ENCODE results near the gene RPL10. TPM values are rescaled to one million over a fixed set of nuclear protein-coding genes. Genes with fewer than 3 reads are reported as not detected.

RPL10 gene
- total and polyA plus RNA-seq, 4 experiments from 2014 or later = 4,018 to 5,740 (median 5,272) TPM

DNA sequence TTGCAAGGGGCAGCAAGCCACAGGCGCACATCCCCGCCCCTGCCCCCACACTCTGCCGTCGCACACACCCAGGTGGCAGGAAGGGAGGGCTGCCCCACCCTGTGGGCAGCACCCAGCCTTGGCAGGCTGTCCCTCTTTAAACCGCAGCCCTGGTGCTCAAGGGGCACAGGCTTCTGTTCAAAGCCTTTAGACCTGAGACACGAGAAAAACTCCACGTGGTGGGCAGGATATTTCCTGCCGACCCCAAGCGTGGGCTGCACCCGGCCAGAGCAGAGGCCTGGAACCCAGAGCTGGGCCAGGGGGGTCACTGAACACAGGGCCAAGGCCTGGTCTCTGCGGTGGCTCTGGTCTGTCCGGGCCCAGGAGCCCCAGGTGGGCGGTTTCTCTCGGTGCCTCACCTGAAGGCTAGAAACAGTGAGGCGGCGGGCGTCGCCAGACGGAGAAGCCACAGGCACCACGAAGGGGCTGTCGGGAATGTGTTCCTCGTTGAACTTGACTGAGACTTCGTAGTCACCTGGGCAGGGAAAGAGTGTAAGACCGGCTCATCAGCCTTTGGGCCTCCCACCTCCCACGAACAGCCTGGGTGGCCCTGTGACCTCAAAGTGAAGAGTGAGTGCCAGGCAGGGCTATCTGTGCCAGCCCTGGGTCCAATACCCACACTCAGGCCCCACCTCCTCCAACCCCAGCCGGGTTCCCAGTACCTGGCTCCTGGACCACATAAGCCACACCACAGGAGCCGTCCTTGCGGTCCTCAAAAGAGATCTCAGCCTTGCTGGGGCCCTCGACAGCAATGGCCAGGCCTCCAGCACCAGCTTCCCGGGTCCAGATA, 46.8 kb upstream of the RPL10 start:
- H3K36me3 Mint-ChIP-seq = peaks cover 3 to 37% of the 10 kb centered on the region in 2 donors
- Histone ChIP-seq H3K4me3 (ENCODE audit: low read length in 2 of 2) (no peak overlapping the region), H3K36me3 (ENCODE audit: insufficient read depth, low read length) (peaks cover 60% of the 10 kb centered on the region), H3K4me1 (ENCODE audit: insufficient read depth, low read length) (peaks cover 92% of the 10 kb centered on the region), H3K9me3 (ENCODE audit: control insufficient read depth in 1 of 2, low read length in 2 of 2) (no peaks in the 10 kb centered on the region), H3K27ac (ENCODE audit: low read depth, low read length) (peak overlapping the region; percentile 47), H3K27me3 (ENCODE audit: insufficient read depth, low read length) (no peaks in the 10 kb centered on the region)
- no peaks in the 10 kb centered on the region for H3K9me3 Mint-ChIP-seq
- POLR2A ChIA-PET (ENCODE audit: partially characterized antibody) = interaction anchor here (1.3 to 12.9 kb wide), 5 partner anchors 9 to 371 kb away, joined by 3 to 245 read pairs (median 6); partner anchors contain the start of gene RPL10
- peak overlapping the region in 7 of 8 donors; percentile 59 to 70 (median 68) for H3K4me3 Mint-ChIP-seq
- DNase-seq = peak; percentile 67 to 74 (median 73)
- H3K27me3 Mint-ChIP-seq = no peaks in the 10 kb centered on the region
- peaks cover 22 to 77% (median 44%) of the 10 kb centered on the region in 4 donors for H3K4me1 Mint-ChIP-seq
- intact Hi-C loops (cut with micrococcal nuclease) = no loop called here
- CTCF ChIA-PET (ENCODE audit: partially characterized antibody) = no interaction called here
- H3K27ac Mint-ChIP-seq = peak overlapping the region; percentile 86 to 93 (median 89)

DNA sequence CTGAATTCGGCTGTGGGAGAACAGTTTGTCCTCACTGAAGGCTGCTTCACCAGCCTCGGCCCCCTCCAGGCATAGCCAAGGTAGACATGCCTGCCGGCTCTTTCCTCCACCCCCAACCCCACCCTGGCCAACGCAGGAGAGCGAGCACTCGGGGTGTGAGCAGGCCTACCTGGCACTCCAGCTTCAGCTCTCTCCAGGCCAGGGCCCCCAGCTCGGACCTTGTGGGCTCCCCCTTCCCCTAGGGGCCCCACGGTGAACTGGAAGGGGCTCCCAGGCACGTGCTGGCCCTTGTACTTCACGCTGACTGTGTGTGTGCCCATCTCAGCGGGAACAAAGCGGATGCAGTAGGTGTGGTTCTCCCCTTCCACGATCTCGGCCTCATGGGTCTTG, 46.2 kb upstream of the RPL10 start:
- Mint-ChIP-seq H3K4me3 (peak overlapping the region; percentile 15 to 70 (median 68)), H3K27ac (peak overlapping the region in 6 of 7 donors; percentile 86 to 93 (median 90)), H3K36me3 (peaks cover 3 to 39% of the 10 kb centered on the region in 2 donors), H3K9me3 (no peaks in the 10 kb centered on the region), H3K27me3 (no peaks in the 10 kb centered on the region), H3K4me1 (peaks cover 21 to 80% (median 45%) of the 10 kb centered on the region in 4 donors)
- Histone ChIP-seq H3K4me1 (ENCODE audit: insufficient read depth, low read length) (peaks cover 98% of the 10 kb centered on the region), H3K9me3 (ENCODE audit: control insufficient read depth in 1 of 2, low read length in 2 of 2) (no peaks in the 10 kb centered on the region), H3K36me3 (ENCODE audit: insufficient read depth, low read length) (peaks cover 65% of the 10 kb centered on the region), H3K4me3 (ENCODE audit: low read length in 2 of 2) (no peak overlapping the region), H3K27me3 (ENCODE audit: insufficient read depth, low read length) (no peaks in the 10 kb centered on the region), H3K27ac (ENCODE audit: low read depth, low read length) (peak overlapping the region; percentile 47)
- POLR2A ChIA-PET (ENCODE audit: partially characterized antibody) = interaction anchor here (1.5 to 12.9 kb wide), 3 partner anchors 8 to 372 kb away, joined by 3 to 245 read pairs (median 6); no protein-coding TSS in a partner anchor
- peak in 2 of 5 donors; percentile 30 to 40 for DNase-seq
- CTCF ChIA-PET (ENCODE audit: partially characterized antibody) = no interaction called here
- intact Hi-C loops (cut with micrococcal nuclease) = no loop called here

DNA sequence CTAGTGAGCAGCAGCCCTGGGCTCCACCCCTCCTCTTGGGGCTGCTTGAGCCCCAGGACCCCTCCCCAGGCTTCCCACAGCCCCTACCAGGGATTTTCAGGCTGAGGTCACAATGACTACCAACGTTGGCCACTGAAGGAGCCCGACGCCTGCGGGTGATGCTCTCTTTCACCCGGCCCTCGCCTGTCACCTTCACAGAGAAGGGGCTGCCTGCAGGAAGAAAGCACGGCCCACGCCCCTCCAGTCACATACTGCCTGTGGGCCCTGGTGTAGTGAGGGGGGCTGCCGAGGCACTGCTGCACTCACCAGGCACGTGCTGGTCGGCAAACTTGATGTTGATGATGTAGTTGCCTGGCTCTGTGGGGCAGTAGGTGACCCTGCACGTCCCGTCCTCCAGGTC, 45.7 kb upstream of the RPL10 start:
- Mint-ChIP-seq H3K4me1 (peaks cover 18 to 78% (median 42%) of the 10 kb centered on the region in 4 donors), H3K36me3 (peaks cover 3 to 36% of the 10 kb centered on the region in 2 donors), H3K4me3 (peak overlapping the region in 2 of 8 donors; percentile 38 to 70), H3K9me3 (no peaks in the 10 kb centered on the region), H3K27ac (peak overlapping the region in 4 of 7 donors; percentile 89 to 93 (median 92)), H3K27me3 (no peaks in the 10 kb centered on the region)
- Histone ChIP-seq H3K36me3 (ENCODE audit: insufficient read depth, low read length) (peaks cover 70% of the 10 kb centered on the region), H3K4me3 (ENCODE audit: low read length in 2 of 2) (no peak overlapping the region), H3K27ac (ENCODE audit: low read depth, low read length) (peak overlapping the region; percentile 47), H3K4me1 (ENCODE audit: insufficient read depth, low read length) (peaks cover 98% of the 10 kb centered on the region), H3K9me3 (ENCODE audit: control insufficient read depth in 1 of 2, low read length in 2 of 2) (no peaks in the 10 kb centered on the region), H3K27me3 (ENCODE audit: insufficient read depth, low read length) (no peaks in the 10 kb centered on the region)
- POLR2A ChIA-PET (ENCODE audit: partially characterized antibody) = interaction anchor here (1.5 to 12.9 kb wide), 3 partner anchors 7 to 372 kb away, joined by 3 to 245 read pairs (median 6); no protein-coding TSS in a partner anchor
- CTCF ChIA-PET (ENCODE audit: partially characterized antibody) = no interaction called here
- DNase-seq = peak in 2 of 5 donors; percentile 14 to 18
- intact Hi-C loops (cut with micrococcal nuclease) = no loop called here

DNA sequence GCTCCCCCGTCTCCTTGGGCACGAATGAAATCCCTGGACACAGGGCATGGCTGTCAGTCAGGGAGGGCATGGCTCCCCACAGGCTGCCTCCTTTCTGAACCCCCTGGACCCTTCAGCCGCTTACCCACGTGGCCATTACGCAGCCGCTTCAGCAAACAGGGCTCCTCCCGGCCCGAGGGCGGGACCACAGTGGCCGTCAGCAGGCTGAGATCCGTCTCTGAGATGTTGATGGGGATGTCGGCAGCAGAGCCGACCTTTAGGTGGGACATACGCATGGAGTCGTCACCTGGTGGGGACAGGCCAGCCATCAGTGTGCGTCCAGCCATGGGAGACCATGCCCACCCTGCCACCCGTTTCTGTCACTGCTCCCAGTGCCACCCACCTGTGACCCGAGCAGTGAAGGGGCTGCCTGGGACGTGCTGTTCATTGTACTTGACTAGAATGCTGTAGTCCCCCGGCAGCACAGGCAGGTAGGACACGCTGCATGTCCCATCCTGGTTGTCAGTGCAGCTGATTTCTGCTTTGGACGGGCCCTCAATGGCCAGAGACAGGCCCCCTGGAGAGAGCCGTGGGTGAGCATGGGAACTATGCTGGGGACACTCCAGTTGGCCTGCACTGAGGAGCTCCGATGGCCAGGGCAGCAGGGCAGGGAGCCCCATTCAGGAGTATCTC, 44.9 kb upstream of the RPL10 start:
- POLR2A ChIA-PET (ENCODE audit: partially characterized antibody) = interaction anchor here (1.0 to 12.9 kb wide), 3 partner anchors 13 to 45 kb away, joined by 3 to 245 read pairs (median 3); partner anchors contain the start of gene RPL10
- Histone ChIP-seq H3K4me1 (ENCODE audit: insufficient read depth, low read length) (peaks cover 99% of the 10 kb centered on the region), H3K4me3 (ENCODE audit: low read length in 2 of 2) (no peak overlapping the region), H3K9me3 (ENCODE audit: control insufficient read depth in 1 of 2, low read length in 2 of 2) (no peaks in the 10 kb centered on the region), H3K27me3 (ENCODE audit: insufficient read depth, low read length) (no peaks in the 10 kb centered on the region), H3K36me3 (ENCODE audit: insufficient read depth, low read length) (peaks cover 78% of the 10 kb centered on the region), H3K27ac (ENCODE audit: low read depth, low read length) (no peak overlapping the region)
- H3K27me3 Mint-ChIP-seq = no peaks in the 10 kb centered on the region
- peaks cover 3 to 37% of the 10 kb centered on the region in 2 donors for H3K36me3 Mint-ChIP-seq
- no peaks in the 10 kb centered on the region for H3K9me3 Mint-ChIP-seq
- CTCF ChIA-PET (ENCODE audit: partially characterized antibody) = interaction anchor here (1.0 kb wide), 1 partner anchor 16 kb away, joined by 3 read pairs; no protein-coding TSS in a partner anchor
- H3K4me1 Mint-ChIP-seq = peaks cover 14 to 77% (median 37%) of the 10 kb centered on the region in 4 donors
- peak overlapping the region in 6 of 7 donors; percentile 29 to 92 (median 44) for H3K27ac Mint-ChIP-seq
- peak overlapping the region in 3 of 8 donors; percentile 4 to 24 (median 15) for H3K4me3 Mint-ChIP-seq
- intact Hi-C loops (cut with micrococcal nuclease) = no loop called here
- DNase-seq = peak in 1 of 5 donors; percentile 32

DNA sequence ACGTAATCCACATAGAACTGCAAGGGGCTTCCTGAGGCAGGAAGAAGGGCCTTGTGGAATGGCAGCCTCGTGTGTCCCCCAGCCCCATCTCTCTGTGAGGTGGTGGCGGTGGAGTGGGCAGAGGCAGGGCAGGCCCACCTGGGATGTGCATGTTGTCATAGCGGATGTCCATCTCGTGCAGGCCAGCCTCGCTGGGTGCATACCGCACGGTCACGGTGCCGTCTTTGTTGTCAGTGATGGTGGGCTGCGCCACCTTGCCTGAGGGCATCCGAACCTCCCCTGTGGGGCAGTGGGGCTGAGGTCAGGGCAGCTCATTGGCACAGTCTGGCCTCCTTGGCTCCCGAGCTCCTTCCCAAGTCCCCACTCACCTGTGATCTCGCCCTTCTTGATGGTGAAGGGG, 44.2 kb upstream of the RPL10 start:
- H3K4me3 Mint-ChIP-seq = peak overlapping the region in 1 of 8 donors; percentile 13
- peaks cover 16 to 78% (median 35%) of the 10 kb centered on the region in 4 donors for H3K4me1 Mint-ChIP-seq
- Histone ChIP-seq H3K36me3 (ENCODE audit: insufficient read depth, low read length) (peaks cover 83% of the 10 kb centered on the region), H3K27ac (ENCODE audit: low read depth, low read length) (no peak overlapping the region), H3K9me3 (ENCODE audit: control insufficient read depth in 1 of 2, low read length in 2 of 2) (no peaks in the 10 kb centered on the region), H3K27me3 (ENCODE audit: insufficient read depth, low read length) (no peaks in the 10 kb centered on the region), H3K4me3 (ENCODE audit: low read length in 2 of 2) (no peak overlapping the region), H3K4me1 (ENCODE audit: insufficient read depth, low read length) (peaks cover 99% of the 10 kb centered on the region)
- peak overlapping the region in 6 of 7 donors; percentile 18 to 92 (median 40) for H3K27ac Mint-ChIP-seq
- ChIA-PET POLR2A (ENCODE audit: partially characterized antibody) (interaction anchor here (1.0 to 12.9 kb wide), 4 partner anchors 12 to 178 kb away, joined by 3 to 245 read pairs (median 3); partner anchors contain the start of gene RPL10), CTCF (ENCODE audit: partially characterized antibody) (interaction anchor here (1.0 kb wide), 1 partner anchor 15 kb away, joined by 3 read pairs; no protein-coding TSS in a partner anchor)
- H3K27me3 Mint-ChIP-seq = no peaks in the 10 kb centered on the region
- peaks cover 8 to 39% of the 10 kb centered on the region in 2 donors for H3K36me3 Mint-ChIP-seq
- no peaks in the 10 kb centered on the region for H3K9me3 Mint-ChIP-seq
- intact Hi-C loops (cut with micrococcal nuclease) = no loop called here
- peak in 2 of 5 donors; percentile 6 to 24 for DNase-seq

DNA sequence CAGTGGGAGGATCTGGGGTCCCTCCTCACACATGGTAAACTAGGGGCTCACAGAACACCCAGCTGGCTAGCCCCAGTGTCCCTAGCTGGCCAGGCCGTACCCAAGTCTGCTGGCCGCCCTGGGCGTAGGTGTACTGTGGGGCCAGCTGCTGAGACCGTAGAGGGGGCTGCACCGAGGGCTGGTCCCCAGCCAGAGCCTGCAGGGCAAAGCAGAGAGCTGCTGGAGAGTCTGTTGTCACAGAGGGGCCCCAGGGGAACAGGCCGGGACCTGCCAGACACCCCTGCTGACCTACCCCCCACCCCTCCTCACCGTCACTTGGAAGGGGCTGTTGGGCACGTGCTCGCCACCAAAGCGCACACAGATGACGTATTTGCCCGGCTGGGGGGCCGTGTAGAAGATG, 43.7 kb upstream of the RPL10 start:
- intact Hi-C loops (cut with micrococcal nuclease) = no loop called here
- Histone ChIP-seq H3K27ac (ENCODE audit: low read depth, low read length) (no peak overlapping the region), H3K4me3 (ENCODE audit: low read length in 2 of 2) (no peak overlapping the region), H3K4me1 (ENCODE audit: insufficient read depth, low read length) (peaks cover 99% of the 10 kb centered on the region), H3K36me3 (ENCODE audit: insufficient read depth, low read length) (peaks cover 83% of the 10 kb centered on the region), H3K27me3 (ENCODE audit: insufficient read depth, low read length) (no peaks in the 10 kb centered on the region), H3K9me3 (ENCODE audit: control insufficient read depth in 1 of 2, low read length in 2 of 2) (no peaks in the 10 kb centered on the region)
- Mint-ChIP-seq H3K4me3 (no peak overlapping the region), H3K4me1 (peaks cover 16 to 73% (median 33%) of the 10 kb centered on the region in 4 donors), H3K27ac (peak overlapping the region in 6 of 7 donors; percentile 18 to 92 (median 36)), H3K9me3 (no peaks in the 10 kb centered on the region), H3K27me3 (no peaks in the 10 kb centered on the region), H3K36me3 (peaks cover 8 to 37% of the 10 kb centered on the region in 2 donors)
- DNase-seq = peak in 2 of 5 donors; percentile 5 to 16
- POLR2A ChIA-PET (ENCODE audit: partially characterized antibody) = interaction anchor here (0.8 to 12.9 kb wide), 4 partner anchors 12 to 178 kb away, joined by 3 to 245 read pairs (median 3); partner anchors contain the start of gene RPL10
- CTCF ChIA-PET (ENCODE audit: partially characterized antibody) = no interaction called here
